GM12873 (cell line): ENCODE results near the gene APPL1.

Experiments
- TF ChIP-seq, protein P1 (sequence below): IDR thresholded peaks from 2 replicates; pipeline ENCODE4 v1.5.1; 2012; ENCODE audit warnings: low read depth, mild to moderate bottlenecking, moderate library complexity, low read length, control low read depth; ENCODE audit not compliant: insufficient read depth; ENCODE audit errors: missing control alignments

The APPL1 gene

DNA sequence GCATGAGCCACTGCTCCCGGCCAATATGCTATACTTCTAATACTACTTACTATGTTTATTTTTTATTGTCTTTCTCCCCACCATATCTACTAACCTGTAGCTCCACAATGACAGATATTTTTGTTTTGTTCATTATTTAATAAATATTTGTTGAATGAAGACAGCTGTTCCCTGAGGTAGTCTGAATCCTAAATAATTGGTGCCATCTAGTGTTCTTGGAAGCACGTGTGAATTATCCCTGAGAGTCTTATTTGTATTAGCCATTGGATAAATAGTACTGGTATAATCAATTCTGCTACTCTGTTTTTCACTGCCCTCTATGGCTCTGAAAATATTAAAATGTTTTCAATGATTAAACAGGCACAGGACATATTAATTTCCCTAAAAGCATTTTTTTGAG, 5.6 kb upstream of the APPL1 start:
- TF ChIP-seq, protein P1, sequence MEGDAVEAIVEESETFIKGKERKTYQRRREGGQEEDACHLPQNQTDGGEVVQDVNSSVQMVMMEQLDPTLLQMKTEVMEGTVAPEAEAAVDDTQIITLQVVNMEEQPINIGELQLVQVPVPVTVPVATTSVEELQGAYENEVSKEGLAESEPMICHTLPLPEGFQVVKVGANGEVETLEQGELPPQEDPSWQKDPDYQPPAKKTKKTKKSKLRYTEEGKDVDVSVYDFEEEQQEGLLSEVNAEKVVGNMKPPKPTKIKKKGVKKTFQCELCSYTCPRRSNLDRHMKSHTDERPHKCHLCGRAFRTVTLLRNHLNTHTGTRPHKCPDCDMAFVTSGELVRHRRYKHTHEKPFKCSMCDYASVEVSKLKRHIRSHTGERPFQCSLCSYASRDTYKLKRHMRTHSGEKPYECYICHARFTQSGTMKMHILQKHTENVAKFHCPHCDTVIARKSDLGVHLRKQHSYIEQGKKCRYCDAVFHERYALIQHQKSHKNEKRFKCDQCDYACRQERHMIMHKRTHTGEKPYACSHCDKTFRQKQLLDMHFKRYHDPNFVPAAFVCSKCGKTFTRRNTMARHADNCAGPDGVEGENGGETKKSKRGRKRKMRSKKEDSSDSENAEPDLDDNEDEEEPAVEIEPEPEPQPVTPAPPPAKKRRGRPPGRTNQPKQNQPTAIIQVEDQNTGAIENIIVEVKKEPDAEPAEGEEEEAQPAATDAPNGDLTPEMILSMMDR = no peak

DNA sequence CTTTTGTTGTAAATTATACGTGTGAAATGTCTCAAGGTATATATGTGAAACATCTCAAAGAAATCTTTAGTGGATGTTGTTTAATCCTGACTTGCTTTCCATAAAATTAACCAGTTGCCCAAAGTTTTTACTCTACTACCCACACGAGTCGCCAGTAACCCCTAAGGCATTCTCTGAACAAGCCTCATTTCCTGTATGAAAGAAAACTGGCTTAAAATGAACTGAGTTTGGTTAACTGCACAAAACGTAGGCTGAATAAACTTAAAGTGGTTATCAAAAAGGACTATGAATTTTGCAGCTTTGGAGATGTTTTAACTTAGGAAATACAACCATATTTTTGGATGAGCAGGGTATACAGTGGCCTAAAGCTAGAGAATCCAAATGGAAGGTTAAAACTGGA, 2.7 kb upstream of the APPL1 start:
- TF ChIP-seq, protein P1 = no peak

DNA sequence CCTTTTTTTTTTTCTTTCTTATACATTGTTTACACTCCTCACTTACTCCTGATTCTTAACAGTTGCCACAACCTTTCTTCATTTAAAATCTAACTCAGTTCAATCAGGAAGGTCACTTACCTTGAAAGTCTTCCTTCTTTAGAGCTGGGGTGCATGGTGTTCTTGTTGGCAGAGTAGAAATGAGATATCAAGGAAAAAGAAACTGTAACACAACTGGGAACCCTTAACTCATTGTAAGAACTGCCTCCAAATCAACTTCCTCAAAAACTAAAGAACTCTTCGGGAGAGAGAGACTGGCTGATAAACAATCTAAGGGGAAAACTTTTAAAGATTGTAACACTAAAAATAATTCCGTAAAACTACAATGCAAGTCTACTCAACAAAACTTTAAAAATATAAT, 1.4 kb upstream of the APPL1 start:
- TF ChIP-seq, protein P1 = no peak

DNA sequence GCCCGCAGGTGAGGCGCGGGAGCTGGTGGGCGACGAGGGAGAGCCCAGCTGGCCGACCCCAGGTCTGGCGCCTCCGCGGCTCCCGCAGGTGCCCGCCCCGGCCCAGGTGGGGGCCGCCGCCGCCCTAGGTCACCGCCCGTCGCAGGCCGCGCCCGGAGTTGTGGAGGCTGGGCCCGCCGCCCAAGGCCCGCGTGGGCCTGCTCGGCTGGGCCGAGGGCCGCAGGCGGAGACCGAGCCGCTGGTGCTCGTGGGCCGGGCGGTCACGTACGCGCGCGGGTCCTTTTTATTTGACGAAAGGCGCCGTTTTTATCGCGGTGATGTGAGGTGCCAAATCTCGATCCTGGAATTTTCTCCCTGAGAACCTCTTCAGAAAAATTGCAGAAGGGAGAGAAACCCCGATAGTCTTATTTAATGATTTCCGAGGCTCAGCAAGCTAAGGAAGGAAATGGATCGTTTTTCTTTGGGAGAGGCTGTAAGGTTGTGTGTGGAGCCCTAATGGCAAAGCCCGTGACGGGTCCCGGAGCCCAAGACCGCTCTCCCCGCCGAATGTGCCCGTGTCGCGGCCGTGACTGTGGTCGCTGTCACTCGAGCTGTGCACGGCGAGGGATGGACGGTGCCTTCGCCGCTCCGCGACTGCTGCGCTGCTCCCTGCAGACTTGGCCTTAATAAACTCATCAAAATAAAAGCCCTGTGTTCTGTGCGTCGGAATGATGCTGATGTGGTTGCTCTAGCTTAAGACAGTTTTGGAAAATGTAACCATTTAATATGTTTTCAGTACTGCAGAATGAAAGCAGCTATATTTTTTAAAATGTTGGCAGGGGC, 612 bp downstream of the APPL1 start:
- TF ChIP-seq, protein P1 = no peak

DNA sequence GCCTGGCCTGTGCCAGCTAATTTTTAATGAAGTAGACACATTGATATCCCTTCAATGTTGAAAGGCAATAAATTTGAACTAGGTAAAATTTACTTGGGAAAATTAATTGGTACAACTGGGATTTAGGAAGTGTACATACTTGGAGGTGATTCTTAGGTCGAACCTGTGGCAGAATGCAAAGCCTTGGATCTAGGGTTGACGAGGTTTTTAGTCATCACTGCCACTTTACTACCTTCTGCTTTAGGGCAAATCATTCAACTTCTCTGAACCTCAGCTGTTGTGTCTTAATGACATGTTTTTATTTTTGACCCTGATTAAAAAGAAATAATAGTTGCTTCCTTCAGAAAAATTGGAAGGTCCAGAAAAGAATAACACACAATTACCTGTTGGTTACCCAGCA, 2.5 kb downstream of the APPL1 start:
- TF ChIP-seq, protein P1 = no peak

DNA sequence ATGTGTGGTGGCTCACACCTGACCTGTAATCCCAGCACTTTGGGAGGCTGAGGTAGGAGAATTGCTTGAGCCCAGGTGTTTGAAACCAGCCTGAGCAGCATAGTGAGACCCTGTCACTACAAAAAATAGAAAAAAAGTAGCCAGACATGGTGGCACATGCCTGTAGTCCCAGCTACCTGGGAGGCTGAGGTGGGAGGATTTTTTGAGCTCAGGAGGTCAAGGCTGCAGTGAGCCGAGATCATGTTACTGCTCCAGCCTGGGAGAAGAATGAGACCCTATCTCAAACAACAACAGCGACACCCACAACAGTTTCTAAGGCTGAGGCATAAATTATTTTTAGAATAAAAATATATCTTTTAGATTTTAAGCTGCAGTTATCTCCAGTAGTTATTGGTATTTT, 6.3 kb downstream of the APPL1 start:
- TF ChIP-seq, protein P1 = no peak

DNA sequence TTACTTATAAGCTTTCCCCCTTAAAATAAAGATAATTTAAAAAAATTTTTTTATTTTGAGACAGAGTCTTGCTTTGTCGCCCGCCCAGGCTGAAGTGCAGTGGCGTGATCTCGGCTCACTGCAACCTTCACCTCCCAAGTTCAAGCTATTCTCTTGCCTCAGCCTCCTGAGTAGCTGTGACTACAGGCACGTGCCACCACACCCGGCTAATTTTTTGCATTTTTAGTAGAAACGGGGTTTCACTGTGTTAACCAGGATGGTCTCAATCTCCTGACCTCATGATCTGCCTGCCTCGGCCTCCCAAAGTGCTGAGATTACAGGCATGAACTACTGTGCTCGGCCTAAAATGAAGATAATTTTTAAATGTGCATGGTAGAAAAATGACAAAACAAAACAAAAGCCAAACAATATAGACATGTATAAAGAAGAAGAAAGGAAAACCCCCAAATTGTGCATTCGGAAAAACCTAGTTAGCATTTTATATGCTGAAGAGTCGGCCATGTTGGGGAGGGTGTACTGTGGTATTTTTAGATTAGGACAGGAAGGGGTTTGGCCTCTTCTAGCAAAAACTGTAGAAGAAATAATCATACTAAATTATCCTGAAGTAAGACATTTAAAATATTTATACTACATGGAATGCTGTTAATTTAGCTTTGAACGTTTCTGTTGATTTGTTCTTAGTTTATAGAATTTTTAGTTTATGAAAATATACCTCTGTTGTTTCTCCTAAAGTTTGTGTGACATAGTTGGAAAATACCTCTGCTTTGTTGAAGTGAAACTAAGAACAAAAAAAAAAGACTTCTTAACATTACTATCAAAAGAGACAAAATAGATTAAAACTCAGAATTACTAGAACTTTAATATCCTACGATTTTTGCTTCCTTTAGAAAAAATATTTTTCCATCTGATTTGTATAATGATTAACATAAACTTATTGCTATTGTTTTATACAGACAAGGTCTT, 7.4 kb downstream of the APPL1 start:
- TF ChIP-seq, protein P1 = no peak
